Sigmoid colon (tissue), 4 donors: ENCODE data around the gene C8B.

Experiments used
- EP300 ChIP-seq, 4 donors: sonication (generic); formaldehyde crosslinking; IDR thresholded peaks; one replicate each; pipeline ENCODE4 v1.6.1; 2017; ENCODE audit warnings: antibody characterized with exemption in 4 of 4
- POLR2A ChIP-seq, 2 donors: fragments of 450-650 bp; IDR thresholded peaks; one replicate each; pipeline ENCODE4 v1.6.1; 2016; ENCODE audit warnings: antibody characterized with exemption in 2 of 2, mild to moderate bottlenecking in 2 of 2, moderate library complexity in 2 of 2
- POLR2AphosphoS5 ChIP-seq, 4 donors: sonication (generic); formaldehyde crosslinking; IDR thresholded peaks; one replicate each; pipeline ENCODE4 v1.6.1; 2017; ENCODE audit warnings: antibody characterized with exemption in 4 of 4
- TF ChIP-seq, protein P1 (sequence below), 4 experiments: fragments of 450-650 bp in 3 of 4; fragments of 200-600 bp in 1 of 4; IDR thresholded peaks; one replicate each; pipeline ENCODE4 v1.5.1; 2016 to 2019; ENCODE audit warnings: antibody characterized with exemption in 4 of 4, mild to moderate bottlenecking in 3 of 4, moderate library complexity in 2 of 4

- TF ChIP-seq, protein P1, sequence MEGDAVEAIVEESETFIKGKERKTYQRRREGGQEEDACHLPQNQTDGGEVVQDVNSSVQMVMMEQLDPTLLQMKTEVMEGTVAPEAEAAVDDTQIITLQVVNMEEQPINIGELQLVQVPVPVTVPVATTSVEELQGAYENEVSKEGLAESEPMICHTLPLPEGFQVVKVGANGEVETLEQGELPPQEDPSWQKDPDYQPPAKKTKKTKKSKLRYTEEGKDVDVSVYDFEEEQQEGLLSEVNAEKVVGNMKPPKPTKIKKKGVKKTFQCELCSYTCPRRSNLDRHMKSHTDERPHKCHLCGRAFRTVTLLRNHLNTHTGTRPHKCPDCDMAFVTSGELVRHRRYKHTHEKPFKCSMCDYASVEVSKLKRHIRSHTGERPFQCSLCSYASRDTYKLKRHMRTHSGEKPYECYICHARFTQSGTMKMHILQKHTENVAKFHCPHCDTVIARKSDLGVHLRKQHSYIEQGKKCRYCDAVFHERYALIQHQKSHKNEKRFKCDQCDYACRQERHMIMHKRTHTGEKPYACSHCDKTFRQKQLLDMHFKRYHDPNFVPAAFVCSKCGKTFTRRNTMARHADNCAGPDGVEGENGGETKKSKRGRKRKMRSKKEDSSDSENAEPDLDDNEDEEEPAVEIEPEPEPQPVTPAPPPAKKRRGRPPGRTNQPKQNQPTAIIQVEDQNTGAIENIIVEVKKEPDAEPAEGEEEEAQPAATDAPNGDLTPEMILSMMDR (IDR thresholded peaks at IDR 0.05): no peak
- no peak for TF ChIP-seq POLR2AphosphoS5 (IDR thresholded peaks at IDR 0.05)
- TF ChIP-seq EP300 (IDR thresholded peaks at IDR 0.05): no peak
- no peak for TF ChIP-seq POLR2A (IDR thresholded peaks at IDR 0.05)
These were observed 42.6 kb downstream of the C8B start for GRCh38 chr1:56923201-56923600.
